Endothelial cell of umbilical vein (primary cell): ENCODE results near the gene TSPAN18. TPM values are rescaled to one million over a fixed set of nuclear protein-coding genes. Genes with fewer than 3 reads are reported as not detected.

Experiments
- BruUV-seq: library from RNA; stranded (reverse); fragments of 400-500 nt; replicated peaks from 2 replicates; lab custom pipeline; 2021; lab: Mats Ljungman, UMichigan
- CTCF ChIA-PET: fragments of 300-600, 350-600 bp; sonication (Branson Sonifier 250); formaldehyde crosslinking; loops from one replicate; lab custom pipeline; 2021; ENCODE audit warnings: antibody characterized with exemption, inconsistent platforms; lab: Charles Lee
- POLR2A ChIA-PET: fragments of 300-600, 350-600 bp; sonication (Branson Sonifier 250); formaldehyde crosslinking; loops from one replicate; lab custom pipeline; 2021; ENCODE audit warnings: antibody characterized with exemption, inconsistent platforms; lab: Charles Lee
- DNase-seq: peaks from one replicate; pipeline ENCODE4 v3.0.0-alpha.2; 2011; ENCODE audit warnings: low read depth, low spot score
- FAIRE-seq: peaks from 2 replicates; lab custom pipeline; 2011; peaks lifted over from hg19 to GRCh38; lab: Jason Lieb, UNC
- H2AFZ ChIP-seq: 2 replicates; pipeline ENCODE4 v1.6.0; 2012; ENCODE audit warnings: low read depth, low read length, control low read depth, inconsistent platforms
- H3K27ac ChIP-seq: 2 replicates; pipeline ENCODE4 v1.5.1; 2011; ENCODE audit warnings: low read depth, mild to moderate bottlenecking, control low read depth, low read length, moderate library complexity; ENCODE audit not compliant: insufficient read depth
- H3K27me3 ChIP-seq, 2 experiments: 2 replicates each; pipeline versions ENCODE4 v1.6.0 to v1.6.1; 2011; ENCODE audit warnings: low read length in 2 of 2, mixed read lengths in 1 of 2; ENCODE audit not compliant: control insufficient read depth in 2 of 2, insufficient read depth in 2 of 2
- H3K36me3 ChIP-seq, 2 experiments: 2 replicates in 1 of 2; 3 replicates in 1 of 2; pipeline ENCODE4 v1.5.1; 2011; ENCODE audit warnings: low read length in 2 of 2, mild to moderate bottlenecking in 1 of 2, moderate library complexity in 1 of 2; ENCODE audit not compliant: control insufficient read depth in 2 of 2, insufficient read depth in 2 of 2; ENCODE audit errors: extremely low read depth in 1 of 2
- H3K4me1 ChIP-seq: 3 replicates; pipeline ENCODE4 v1.5.1; 2011; ENCODE audit warnings: mild to moderate bottlenecking, low read length; ENCODE audit not compliant: control insufficient read depth, insufficient read depth; ENCODE audit errors: extremely low read depth
- H3K4me2 ChIP-seq: 2 replicates; pipeline ENCODE4 v1.6.1; 2011; ENCODE audit warnings: low read length, control low read depth, mixed read lengths; ENCODE audit not compliant: insufficient read depth
- H3K4me3 ChIP-seq, 3 experiments: fragments of 200-600 bp in 1 of 3; sonication (generic), shearing (Covaris generic) in 1 of 3; replicated peaks in 1 of 3; 2 replicates each; pipeline ENCODE4 v1.5.1; 2011 to 2016; ENCODE audit warnings: control low read depth in 3 of 3, low read length in 3 of 3, mild to moderate bottlenecking in 2 of 3, inconsistent platforms in 1 of 3, low read depth in 1 of 3, moderate library complexity in 1 of 3; ENCODE audit not compliant: insufficient read depth in 1 of 3
- H3K79me2 ChIP-seq: 2 replicates; pipeline ENCODE4 v1.6.0; 2012; ENCODE audit warnings: low read length, inconsistent platforms; ENCODE audit not compliant: control insufficient read depth, insufficient read depth
- H3K9ac ChIP-seq: replicated peaks from 2 replicates; pipeline ENCODE3; 2011; ENCODE audit warnings: low read length, control low read depth; ENCODE audit not compliant: insufficient read depth; ENCODE audit errors: extremely low read depth
- H3K9me1 ChIP-seq: replicated peaks from 3 replicates; pipeline ENCODE4 v1.6.0; 2011; ENCODE audit warnings: mild to moderate bottlenecking, low read length; ENCODE audit not compliant: control insufficient read depth, insufficient read depth; ENCODE audit errors: extremely low read depth
- H3K9me3 ChIP-seq: replicated peaks from 2 replicates; pipeline ENCODE4 v1.5.1; 2012; ENCODE audit warnings: low read length, inconsistent platforms; ENCODE audit not compliant: control insufficient read depth, insufficient read depth
- H4K20me1 ChIP-seq: replicated peaks from 2 replicates; pipeline ENCODE3; 2011; ENCODE audit warnings: mild to moderate bottlenecking, low read length; ENCODE audit not compliant: control insufficient read depth, insufficient read depth; ENCODE audit errors: extremely low read depth
- EZH2 ChIP-seq: IDR thresholded peaks from 2 replicates; pipeline ENCODE4 v1.6.1; 2012; ENCODE audit warnings: borderline replicate concordance, low read depth, mild to moderate bottlenecking, moderate library complexity, low read length, inconsistent platforms; ENCODE audit not compliant: severe bottlenecking
- FOS ChIP-seq: IDR thresholded peaks from 2 replicates; pipeline ENCODE4 v1.6.1; 2011; ENCODE audit warnings: mild to moderate bottlenecking, low read length, moderate library complexity, borderline replicate concordance; ENCODE audit not compliant: insufficient read depth
- GATA2 ChIP-seq: IDR thresholded peaks from 2 replicates; pipeline ENCODE4 v1.7.0; 2011; ENCODE audit warnings: low read depth, mild to moderate bottlenecking, moderate library complexity, mixed read lengths, low read length; ENCODE audit not compliant: insufficient read length, insufficient read depth
- JUN ChIP-seq: IDR thresholded peaks from 2 replicates; pipeline ENCODE4 v1.6.1; 2011; ENCODE audit warnings: borderline replicate concordance, low read depth; ENCODE audit not compliant: insufficient read length, insufficient read depth
- MYC ChIP-seq: IDR thresholded peaks from one replicate; pipeline ENCODE4 v1.6.1; 2011; ENCODE audit warnings: mild to moderate bottlenecking, low read depth, low read length
- POLR2A ChIP-seq: IDR thresholded peaks from 2 replicates; pipeline ENCODE4 v1.6.1; 2012; ENCODE audit warnings: low read depth, mild to moderate bottlenecking, control low read depth, low read length
- POLR2AphosphoS5 ChIP-seq: IDR thresholded peaks from 2 replicates; pipeline ENCODE4 v1.6.1; 2012; ENCODE audit warnings: low read depth, mild to moderate bottlenecking, control low read depth, low read length, moderate library complexity; ENCODE audit not compliant: insufficient read depth
- dilution Hi-C: fragments of 300-500 bp; cut with MboI; formaldehyde crosslinking; loops from one replicate; pipeline ENCODE4 v1.15.0; 2019; ENCODE audit warnings: low sequenced_read_pairs; ENCODE audit not compliant: extremely low pct_ligation_motif_present
- intact Hi-C: fragments of 100-400 bp; cut with micrococcal nuclease; formaldehyde crosslinking; loops from one replicate; pipeline ENCODE4 v1.10.0; 2022
- polyA plus RNA-seq, 4 experiments: library from polyadenylated mRNA; depleted of rRNA in 3 of 4; stranded (reverse) in 3 of 4; unstranded in 1 of 4; fragments of >200 nt; gene quantifications; 2 replicates each; pipeline versions ENCODE4 v1.2.1 to v1.2.3, GENCODE V29; 2011 to 2012; ENCODE audit warnings: missing spikeins in 1 of 4
- total RNA-seq: library from RNA; stranded (reverse); gene quantifications from 2 replicates; pipeline ENCODE4 v1.2.3, GENCODE V29; 2021
- TF ChIP-seq, protein P1 (sequence below), 2 donors: IDR thresholded peaks; 1 replicate in 1 of 2; 2 replicates in 1 of 2; pipeline ENCODE4 v1.5.1; 2011; ENCODE audit warnings: low read length in 2 of 2, mild to moderate bottlenecking in 2 of 2, moderate library complexity in 2 of 2, control low read depth in 1 of 2, inconsistent platforms in 1 of 2, low read depth in 1 of 2; ENCODE audit not compliant: insufficient read depth in 1 of 2; ENCODE audit errors: extremely low read depth in 1 of 2
- TF ChIP-seq, protein P2 (sequence below): IDR thresholded peaks from 2 replicates; pipeline ENCODE4 v1.6.1; 2011; ENCODE audit not compliant: insufficient read depth, insufficient read length

Gene TSPAN18
- total and polyA plus RNA-seq, 2 donors (not counting 3 experiments of a cell fraction or from before 2014, with no cell fraction given): 32.2 to 118 TPM

DNA sequence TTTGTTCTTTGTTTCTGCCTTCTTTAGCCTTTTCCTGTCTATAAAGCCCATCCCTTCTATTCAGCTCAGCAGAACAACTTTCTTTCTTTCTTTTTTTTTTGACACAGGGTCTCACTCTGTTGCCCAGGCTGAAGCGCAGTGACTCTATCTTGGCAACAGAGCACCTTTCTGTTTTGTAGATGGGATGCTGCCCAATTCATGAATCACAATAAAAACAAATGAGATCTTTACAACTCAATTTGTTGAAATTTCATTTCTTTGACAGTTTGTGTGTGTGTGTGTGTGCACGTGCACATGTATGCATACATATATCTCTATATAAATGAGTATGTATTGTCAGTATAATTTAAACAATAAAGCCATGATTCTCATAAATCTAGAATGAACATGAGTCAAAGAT, 25.5 kb downstream of the TSPAN18 start:
- no peaks in the 10 kb centered on the region for H3K36me3 ChIP-seq
- H3K79me2 ChIP-seq: no peaks in the 10 kb centered on the region
- POLR2A ChIA-PET: no interaction called here
- H4K20me1 ChIP-seq: peaks cover 2% of the 10 kb centered on the region
- no peak overlapping the region for H3K27ac ChIP-seq
- no peak for TF ChIP-seq JUN
- TF ChIP-seq EZH2: no peak
- TF ChIP-seq POLR2AphosphoS5: no peak
- TF ChIP-seq, protein P1, sequence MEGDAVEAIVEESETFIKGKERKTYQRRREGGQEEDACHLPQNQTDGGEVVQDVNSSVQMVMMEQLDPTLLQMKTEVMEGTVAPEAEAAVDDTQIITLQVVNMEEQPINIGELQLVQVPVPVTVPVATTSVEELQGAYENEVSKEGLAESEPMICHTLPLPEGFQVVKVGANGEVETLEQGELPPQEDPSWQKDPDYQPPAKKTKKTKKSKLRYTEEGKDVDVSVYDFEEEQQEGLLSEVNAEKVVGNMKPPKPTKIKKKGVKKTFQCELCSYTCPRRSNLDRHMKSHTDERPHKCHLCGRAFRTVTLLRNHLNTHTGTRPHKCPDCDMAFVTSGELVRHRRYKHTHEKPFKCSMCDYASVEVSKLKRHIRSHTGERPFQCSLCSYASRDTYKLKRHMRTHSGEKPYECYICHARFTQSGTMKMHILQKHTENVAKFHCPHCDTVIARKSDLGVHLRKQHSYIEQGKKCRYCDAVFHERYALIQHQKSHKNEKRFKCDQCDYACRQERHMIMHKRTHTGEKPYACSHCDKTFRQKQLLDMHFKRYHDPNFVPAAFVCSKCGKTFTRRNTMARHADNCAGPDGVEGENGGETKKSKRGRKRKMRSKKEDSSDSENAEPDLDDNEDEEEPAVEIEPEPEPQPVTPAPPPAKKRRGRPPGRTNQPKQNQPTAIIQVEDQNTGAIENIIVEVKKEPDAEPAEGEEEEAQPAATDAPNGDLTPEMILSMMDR (IDR thresholded peaks at IDR 0.05; ENCODE audit: extremely low read depth in 1 of 2, insufficient read depth in 1 of 2, low read depth in 1 of 2, low read length in 2 of 2): no peak
- TF ChIP-seq FOS: no peak
- no peak for TF ChIP-seq GATA2
- TF ChIP-seq POLR2A: no peak
- TF ChIP-seq, protein P2, sequence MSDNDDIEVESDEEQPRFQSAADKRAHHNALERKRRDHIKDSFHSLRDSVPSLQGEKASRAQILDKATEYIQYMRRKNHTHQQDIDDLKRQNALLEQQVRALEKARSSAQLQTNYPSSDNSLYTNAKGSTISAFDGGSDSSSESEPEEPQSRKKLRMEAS: no peak
- no peak for TF ChIP-seq MYC
- H3K27me3 ChIP-seq: no peaks in the 10 kb centered on the region
- DNase-seq (no peak), FAIRE-seq (no peak)
- CTCF ChIA-PET: interaction anchor here (0.8 to 1.2 kb wide), 2 partner anchors 11 to 23 kb away, joined by 3 to 4 read pairs; no protein-coding TSS in a partner anchor
- no peaks in the 10 kb centered on the region for H3K9me3 ChIP-seq
- H3K4me3 ChIP-seq: no peak overlapping the region
- H3K4me1 ChIP-seq: peaks cover 7% of the 10 kb centered on the region
- intact Hi-C loops: no loop called here
- no peak overlapping the region for H3K4me2 ChIP-seq
- no peak overlapping the region for H2AFZ ChIP-seq
- dilution Hi-C loops: no loop called here
- BruUV-seq: no TSS peak
- no peaks in the 10 kb centered on the region for H3K9me1 ChIP-seq
- H3K9ac ChIP-seq: no peak overlapping the region
